ENCODE data around the gene CENPT.

Gene CENPT

GRCh38 chr16:67847064-67847861 is at the start of gene CENPT:
CENPT (minus strand) TSS chr16:67847693; CDS start chr16:67833859, 13,834 bp downstream.
- DNase-seq, result no peak

- no peak for DNase-seq
Measured at GRCh38 chr16:67897231-67897630, 49.7 kb upstream of the CENPT start.

GRCh38 chr16:67893743-67894399 is 46.4 kb upstream of the CENPT start:
- no peak for DNase-seq

- peak; percentile 74 for DNase-seq
Measured at GRCh38 chr16:67892899-67893742, 45.6 kb upstream of the CENPT start, which contains the start of gene PSKH1. PSKH1 (plus strand) TSS chr16:67893254; CDS start chr16:67908750, 15,496 bp downstream.

GRCh38 chr16:67892375-67892774 is 44.9 kb upstream of the CENPT start:
- DNase-seq, result no peak

- DNase-seq, result no peak
Measured at GRCh38 chr16:67888331-67888730, 40.8 kb upstream of the CENPT start.

GRCh38 chr16:67886387-67886786 is 38.9 kb upstream of the CENPT start:
- no peak for DNase-seq

GRCh38 chr16:67885976-67886375 is 38.5 kb upstream of the CENPT start:
- DNase-seq, result no peak

- DNase-seq, result no peak
Measured at GRCh38 chr16:67885545-67885944, 38.1 kb upstream of the CENPT start.

- no peak for DNase-seq
Measured at GRCh38 chr16:67884684-67885083, 37.2 kb upstream of the CENPT start, which contains the start of gene NRN1L. NRN1L (plus strand) TSS chr16:67884885; CDS start chr16:67884904, 19 bp downstream.

- DNase-seq, result no peak
Measured at GRCh38 chr16:67883872-67884261, 36.4 kb upstream of the CENPT start.

GRCh38 chr16:67883146-67883871 is 35.8 kb upstream of the CENPT start:
- DNase-seq, result no peak

GRCh38 chr16:67882374-67883145 is 35.1 kb upstream of the CENPT start:
- no peak for DNase-seq

- no peak for DNase-seq
Measured at GRCh38 chr16:67881621-67882161, 34.2 kb upstream of the CENPT start.

- no peak for DNase-seq
Measured at GRCh38 chr16:67880584-67880983, 33.1 kb upstream of the CENPT start.

- DNase-seq, result no peak
Measured at GRCh38 chr16:67879936-67880335, 32.4 kb upstream of the CENPT start.

- no peak for DNase-seq
Measured at GRCh38 chr16:67879462-67879861, 32.0 kb upstream of the CENPT start.

GRCh38 chr16:67878846-67879245 is 31.4 kb upstream of the CENPT start:
- no peak for DNase-seq

GRCh38 chr16:67878232-67878631 is 30.7 kb upstream of the CENPT start:
- no peak for DNase-seq

GRCh38 chr16:67877064-67877463 is 29.6 kb upstream of the CENPT start:
- DNase-seq, result no peak

GRCh38 chr16:67874372-67874771 is 26.9 kb upstream of the CENPT start:
- no peak for DNase-seq

All from GDM1 (cell line).